ENCODE data around the gene SCARB2.

SCARB2 gene

GRCh38 chr4:76215077-76215476 is 1.5 kb upstream of the SCARB2 start:
- DNase-seq, result no peak
- Mint-ChIP-seq H3K4me1 (peaks cover 34% of the 10 kb centered on the region), H3K36me3 (no peaks in the 10 kb centered on the region), H3K4me3 (no peak overlapping the region), H3K27me3 (peaks cover 28% of the 10 kb centered on the region), H3K9me3 (no peaks in the 10 kb centered on the region), H3K27ac (no peak overlapping the region)
- CTCF ChIA-PET, result interaction anchor here (1.0 to 1.2 kb wide), 2 partner anchors 31 to 91 kb away, joined by 3 read pairs; no protein-coding TSS in a partner anchor

GRCh38 chr4:76214177-76214675 is 602 bp upstream of the SCARB2 start:
- H3K27me3 Mint-ChIP-seq, result peaks cover 28% of the 10 kb centered on the region
- no peaks in the 10 kb centered on the region for H3K9me3 Mint-ChIP-seq
- peak overlapping the region; percentile 91 for H3K27ac Mint-ChIP-seq
- H3K4me3 Mint-ChIP-seq, result peak overlapping the region; percentile 86
- CTCF ChIA-PET, result interaction anchor here (1.0 kb wide), 1 partner anchor 30 kb away, joined by 3 read pairs; no protein-coding TSS in a partner anchor
- H3K4me1 Mint-ChIP-seq, result peaks cover 34% of the 10 kb centered on the region
- peak; percentile 36 for DNase-seq
- H3K36me3 Mint-ChIP-seq, result no peaks in the 10 kb centered on the region

DNA sequence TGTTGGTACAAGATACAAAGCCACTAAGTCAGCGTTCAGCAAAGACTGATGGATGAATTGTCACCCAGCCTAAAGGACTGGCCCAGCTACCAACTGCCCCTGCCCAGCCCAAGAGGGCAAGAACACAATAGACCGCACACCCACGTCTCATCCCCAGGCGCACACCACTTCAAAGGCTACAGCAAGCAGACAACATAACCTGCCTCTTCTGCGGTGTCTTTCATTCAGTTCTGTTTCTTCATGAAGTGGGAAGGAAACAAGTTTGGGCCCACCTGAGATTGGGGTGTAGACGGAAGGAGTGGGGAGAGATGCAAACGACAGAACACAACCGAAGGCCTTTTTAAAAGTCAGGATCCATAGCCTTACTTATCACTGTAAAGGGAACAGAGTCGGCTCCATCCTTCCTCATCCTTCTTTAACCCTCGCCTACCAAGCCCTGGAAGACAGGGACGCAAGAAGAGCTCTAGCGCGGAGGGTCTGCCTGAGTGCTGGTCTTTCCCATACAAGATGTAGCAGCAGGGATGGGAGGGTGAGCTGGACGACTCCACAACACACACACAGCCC is 691 bp downstream of the SCARB2 start:
- H3K27ac Mint-ChIP-seq, result peak overlapping the region; percentile 83
- H3K4me3 Mint-ChIP-seq, result peak overlapping the region; percentile 74
- no peaks in the 10 kb centered on the region for H3K9me3 Mint-ChIP-seq
- peaks cover 28% of the 10 kb centered on the region for H3K27me3 Mint-ChIP-seq
- H3K4me1 Mint-ChIP-seq, result peaks cover 43% of the 10 kb centered on the region
- no peaks in the 10 kb centered on the region for H3K36me3 Mint-ChIP-seq
- peak; percentile 62 for DNase-seq
- CTCF ChIA-PET, result interaction anchor here (1.0 to 2.7 kb wide), 2 partner anchors 33 to 38 kb away, joined by 3 to 8 read pairs; no protein-coding TSS in a partner anchor

DNA sequence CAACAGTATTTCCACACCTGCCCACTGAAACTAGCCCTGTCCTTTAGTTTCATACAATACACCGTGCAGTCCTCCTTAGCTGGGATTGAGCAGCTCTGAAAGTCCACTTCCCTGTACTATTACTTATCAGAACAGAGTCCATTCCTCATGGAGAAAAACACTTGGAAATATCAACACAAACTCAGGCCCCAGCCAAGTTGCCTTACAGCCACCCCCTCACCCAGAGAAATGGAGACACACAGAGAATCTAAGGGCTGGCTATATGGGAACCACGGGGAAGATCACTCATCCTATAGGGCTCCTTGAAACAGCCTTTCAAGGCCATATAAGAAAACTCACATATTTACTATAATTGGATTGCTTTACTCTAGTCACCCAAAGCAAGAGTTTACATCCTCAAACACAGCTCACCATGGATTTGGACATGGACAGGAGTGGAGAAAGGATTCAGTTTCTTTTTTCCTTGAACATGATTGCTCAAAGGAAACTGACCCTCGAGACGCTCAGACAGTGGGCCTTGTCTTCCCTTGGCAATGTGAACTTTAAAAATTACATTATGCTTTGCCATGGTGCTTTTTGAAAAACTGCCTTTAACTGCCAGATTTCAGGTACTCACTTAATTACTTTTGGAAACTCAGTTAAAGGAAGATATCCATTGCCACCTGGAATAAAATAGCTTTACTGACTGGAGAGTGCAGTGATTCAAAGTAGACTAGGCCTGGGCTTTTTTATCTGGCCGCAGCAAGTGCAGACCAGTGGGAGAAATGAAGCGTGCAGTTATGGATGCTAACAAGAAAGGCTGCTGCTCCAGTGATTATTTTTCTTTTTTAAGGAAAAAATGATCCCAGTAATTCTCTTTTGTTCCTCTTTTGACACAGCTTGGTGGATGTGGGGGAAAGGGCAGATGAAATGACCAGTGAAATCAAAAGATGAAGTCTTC is 1.6 kb downstream of the SCARB2 start:
- Mint-ChIP-seq H3K27ac (peak overlapping the region; percentile 83), H3K36me3 (no peaks in the 10 kb centered on the region), H3K27me3 (peaks cover 22% of the 10 kb centered on the region), H3K4me1 (peaks cover 43% of the 10 kb centered on the region), H3K4me3 (peak overlapping the region; percentile 74), H3K9me3 (no peaks in the 10 kb centered on the region)
- CTCF ChIA-PET, result interaction anchor here (0.7 to 2.7 kb wide), 2 partner anchors 32 to 120 kb away, joined by 3 to 8 read pairs; no protein-coding TSS in a partner anchor
- DNase-seq, result no peak

- no peaks in the 10 kb centered on the region for H3K9me3 Mint-ChIP-seq
- H3K4me1 Mint-ChIP-seq, result peaks cover 41% of the 10 kb centered on the region
- CTCF ChIA-PET, result interaction anchor here (0.9 to 1.9 kb wide), 4 partner anchors 11 to 167 kb away, joined by 3 to 6 read pairs (median 4); no protein-coding TSS in a partner anchor
- H3K27ac Mint-ChIP-seq, result no peak overlapping the region
- H3K36me3 Mint-ChIP-seq, result no peaks in the 10 kb centered on the region
- H3K4me3 Mint-ChIP-seq, result no peak overlapping the region
- H3K27me3 Mint-ChIP-seq, result peaks cover 9% of the 10 kb centered on the region
- DNase-seq, result no peak
Measured at GRCh38 chr4:76210452-76210851, 3.2 kb downstream of the SCARB2 start.

DNA sequence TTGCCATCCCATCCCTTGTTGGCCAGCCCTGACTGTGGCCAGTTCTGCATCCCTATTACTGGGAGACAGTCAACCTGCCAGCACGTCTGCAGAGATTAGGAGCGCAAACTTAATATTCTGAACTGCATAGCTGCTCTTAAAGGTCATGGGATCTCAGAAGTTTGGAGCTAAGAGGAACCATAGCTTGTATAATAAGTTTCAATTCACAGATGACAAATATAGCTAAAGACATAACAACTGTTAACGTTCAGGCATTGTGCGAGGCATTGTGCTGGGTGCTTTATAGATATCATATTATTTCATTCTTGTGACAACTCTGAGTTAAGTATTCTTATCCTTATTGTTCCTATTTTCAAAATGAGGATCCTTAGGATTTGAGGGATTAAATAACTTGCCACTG is 3.7 kb downstream of the SCARB2 start:
- Mint-ChIP-seq H3K9me3 (no peaks in the 10 kb centered on the region), H3K27ac (no peak overlapping the region), H3K36me3 (no peaks in the 10 kb centered on the region), H3K4me3 (no peak overlapping the region), H3K4me1 (peaks cover 35% of the 10 kb centered on the region), H3K27me3 (peaks cover 8% of the 10 kb centered on the region)
- no peak for DNase-seq
- CTCF ChIA-PET, result interaction anchor here (0.6 to 1.9 kb wide), 5 partner anchors 10 to 168 kb away, joined by 3 to 6 read pairs (median 4); no protein-coding TSS in a partner anchor

- H3K9me3 Mint-ChIP-seq, result no peaks in the 10 kb centered on the region
- no peaks in the 10 kb centered on the region for H3K27me3 Mint-ChIP-seq
- H3K27ac Mint-ChIP-seq, result no peak overlapping the region
- no peak overlapping the region for H3K4me3 Mint-ChIP-seq
- DNase-seq, result no peak
- H3K4me1 Mint-ChIP-seq, result peaks cover 23% of the 10 kb centered on the region
- CTCF ChIA-PET, result interaction anchor here (1.3 to 1.5 kb wide), 2 partner anchors 10 to 29 kb away, joined by 4 to 7 read pairs; no protein-coding TSS in a partner anchor
- no peaks in the 10 kb centered on the region for H3K36me3 Mint-ChIP-seq
Measured at GRCh38 chr4:76208005-76208765, 5.4 kb downstream of the SCARB2 start.

- peaks cover 17% of the 10 kb centered on the region for H3K4me1 Mint-ChIP-seq
- CTCF ChIA-PET, result interaction anchor here (1.3 to 1.5 kb wide), 2 partner anchors 9 to 28 kb away, joined by 4 to 7 read pairs; no protein-coding TSS in a partner anchor
Measured at GRCh38 chr4:76207549-76207948, 6.1 kb downstream of the SCARB2 start.

GRCh38 chr4:76206222-76206942 is 7.2 kb downstream of the SCARB2 start:
- Mint-ChIP-seq H3K36me3 (no peaks in the 10 kb centered on the region), H3K27ac (no peak overlapping the region), H3K4me1 (peaks cover 8% of the 10 kb centered on the region), H3K4me3 (no peak overlapping the region), H3K27me3 (no peaks in the 10 kb centered on the region), H3K9me3 (no peaks in the 10 kb centered on the region)
- CTCF ChIA-PET, result interaction anchor here (1.3 kb wide), 1 partner anchor 27 kb away, joined by 7 read pairs; no protein-coding TSS in a partner anchor
- DNase-seq, result no peak

More at GRCh38 chr4:76207549-76207948, 6.1 kb downstream of the SCARB2 start:
- no peaks in the 10 kb centered on the region for H3K9me3 Mint-ChIP-seq
- DNase-seq, result no peak
- no peaks in the 10 kb centered on the region for H3K27me3 Mint-ChIP-seq
- no peaks in the 10 kb centered on the region for H3K36me3 Mint-ChIP-seq
- H3K27ac Mint-ChIP-seq, result no peak overlapping the region
- no peak overlapping the region for H3K4me3 Mint-ChIP-seq

DNA sequence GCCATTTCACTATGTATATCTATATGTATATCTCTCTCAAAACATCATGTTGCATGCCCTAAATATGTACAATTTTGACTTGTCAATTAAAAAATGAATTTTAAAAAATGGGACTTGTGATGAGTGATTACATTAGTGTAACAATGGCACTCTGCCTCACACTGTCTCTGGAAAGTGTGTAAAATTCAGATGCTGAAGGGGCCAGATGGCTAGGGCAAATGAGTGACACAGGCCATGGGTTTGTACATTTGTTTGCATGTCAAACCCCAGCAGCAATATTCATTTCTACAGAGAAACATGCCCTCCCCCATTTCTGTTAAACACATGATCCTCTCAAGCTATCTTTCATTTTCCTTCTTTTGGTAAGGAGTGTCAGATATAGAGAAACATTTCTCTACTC is 8.1 kb downstream of the SCARB2 start:
- Mint-ChIP-seq H3K9me3 (no peaks in the 10 kb centered on the region), H3K36me3 (no peaks in the 10 kb centered on the region), H3K27me3 (no peaks in the 10 kb centered on the region), H3K4me3 (no peak overlapping the region), H3K4me1 (peaks cover 11% of the 10 kb centered on the region), H3K27ac (no peak overlapping the region)
- DNase-seq, result no peak
- CTCF ChIA-PET, result no interaction called here

- CTCF ChIA-PET, result no interaction called here
- no peak overlapping the region for H3K4me3 Mint-ChIP-seq
- no peak for DNase-seq
- H3K9me3 Mint-ChIP-seq, result no peaks in the 10 kb centered on the region
- no peaks in the 10 kb centered on the region for H3K36me3 Mint-ChIP-seq
- H3K27me3 Mint-ChIP-seq, result no peaks in the 10 kb centered on the region
- H3K4me1 Mint-ChIP-seq, result peaks cover 13% of the 10 kb centered on the region
- H3K27ac Mint-ChIP-seq, result no peak overlapping the region
Measured at GRCh38 chr4:76204936-76205335, 8.7 kb downstream of the SCARB2 start.

DNA sequence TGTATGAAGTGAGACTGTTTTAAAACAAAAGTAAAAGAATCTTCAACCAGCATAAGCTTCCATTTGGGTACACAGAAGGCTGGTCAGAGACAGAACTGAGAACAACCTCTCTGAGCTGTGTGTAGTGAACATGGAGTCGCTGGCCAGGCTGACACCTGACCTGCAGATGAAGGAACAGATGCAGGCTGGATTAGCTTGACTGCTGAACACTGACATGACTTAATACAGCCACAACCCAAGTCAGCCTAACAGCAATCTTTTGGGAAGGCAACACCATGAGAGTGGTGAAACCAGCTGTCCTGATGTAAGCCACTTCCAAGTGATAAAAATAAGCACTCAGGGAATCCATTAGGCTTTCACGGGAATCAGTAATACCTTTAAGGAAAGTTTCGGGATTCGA is 10.1 kb downstream of the SCARB2 start:
- no peak overlapping the region for H3K4me3 Mint-ChIP-seq
- H3K27ac Mint-ChIP-seq, result no peak overlapping the region
- no peaks in the 10 kb centered on the region for H3K36me3 Mint-ChIP-seq
- DNase-seq, result no peak
- no peaks in the 10 kb centered on the region for H3K27me3 Mint-ChIP-seq
- peaks cover 22% of the 10 kb centered on the region for H3K4me1 Mint-ChIP-seq
- CTCF ChIA-PET, result interaction anchor here (1.2 kb wide), 1 partner anchor 24 kb away, joined by 3 read pairs; no protein-coding TSS in a partner anchor
- H3K9me3 Mint-ChIP-seq, result no peaks in the 10 kb centered on the region

DNA sequence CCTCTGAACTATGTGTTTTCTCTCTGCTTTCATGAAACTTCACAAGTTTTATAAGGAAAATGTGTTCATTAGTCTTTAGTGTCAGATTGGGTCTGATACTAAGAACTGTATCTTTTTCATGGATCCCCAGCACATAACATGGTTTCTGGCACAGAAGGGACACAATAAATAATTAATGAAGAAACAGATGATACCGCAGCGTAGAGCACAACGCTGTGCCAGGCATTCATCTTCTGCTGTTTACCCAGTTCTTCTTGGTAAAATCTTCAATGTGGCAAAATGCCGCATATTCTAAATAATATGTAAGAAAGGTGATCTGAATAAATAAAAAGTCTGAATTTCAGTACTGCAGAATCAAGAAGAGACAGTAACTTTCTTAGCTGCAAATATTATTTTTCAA is 12.3 kb downstream of the SCARB2 start:
- H3K4me1 Mint-ChIP-seq, result peaks cover 32% of the 10 kb centered on the region
- H3K9me3 Mint-ChIP-seq, result no peaks in the 10 kb centered on the region
- H3K27me3 Mint-ChIP-seq, result no peaks in the 10 kb centered on the region
- peaks cover 3% of the 10 kb centered on the region for H3K36me3 Mint-ChIP-seq
- CTCF ChIA-PET, result no interaction called here
- H3K4me3 Mint-ChIP-seq, result no peak overlapping the region
- H3K27ac Mint-ChIP-seq, result no peak overlapping the region
- DNase-seq, result no peak
